CD4-positive, alpha-beta T cell treated with Interferon alpha-2 for 1 hour (primary cell): ENCODE data around the gene NLGN4X.

Experiments
- DNase-seq, 2 donors: peaks; one replicate each; pipeline ENCODE4 v3.0.0-alpha.2; 2020 to 2022

Gene NLGN4X

GRCh38 chrX:6149060-6149872, 79.4 kb downstream of the NLGN4X start:
- no peak for DNase-seq

GRCh38 chrX:6134255-6134654, 94.4 kb downstream of the NLGN4X start:
- no peak for DNase-seq

- DNase-seq, result no peak
These were observed 95.7 kb downstream of the NLGN4X start for GRCh38 chrX:6132970-6133369.

GRCh38 chrX:6131287-6131686, 97.4 kb downstream of the NLGN4X start:
- DNase-seq, result no peak

GRCh38 chrX:6129195-6129594, 99.5 kb downstream of the NLGN4X start:
- no peak for DNase-seq

GRCh38 chrX:6120329-6120728, 108.3 kb downstream of the NLGN4X start:
- DNase-seq, result no peak

- no peak for DNase-seq
These were observed 133.2 kb downstream of the NLGN4X start for GRCh38 chrX:6095469-6095868.

- no peak for DNase-seq
These were observed 154.1 kb downstream of the NLGN4X start for GRCh38 chrX:6074532-6074931.

- no peak for DNase-seq
These were observed 156.9 kb downstream of the NLGN4X start for GRCh38 chrX:6071731-6072130.

GRCh38 chrX:6067600-6067999, 161.1 kb downstream of the NLGN4X start:
- no peak for DNase-seq

- DNase-seq, result no peak
These were observed 175.5 kb downstream of the NLGN4X start for GRCh38 chrX:6053141-6053540.

- DNase-seq, result no peak
These were observed 176.4 kb downstream of the NLGN4X start for GRCh38 chrX:6052111-6052745.

- DNase-seq, result no peak
These were observed 179.5 kb downstream of the NLGN4X start for GRCh38 chrX:6049132-6049531.

GRCh38 chrX:6041630-6042029, 187.0 kb downstream of the NLGN4X start:
- no peak for DNase-seq

- DNase-seq, result no peak
These were observed 199.7 kb downstream of the NLGN4X start for GRCh38 chrX:6029014-6029413.

- DNase-seq, result no peak
These were observed 201.7 kb downstream of the NLGN4X start for GRCh38 chrX:6026980-6027379.

- no peak for DNase-seq
These were observed 202.2 kb downstream of the NLGN4X start for GRCh38 chrX:6026429-6026828.

GRCh38 chrX:6024204-6024603, 204.5 kb downstream of the NLGN4X start:
- no peak for DNase-seq

- peak in 1 of 2 donors; percentile 6 for DNase-seq
These were observed 207.2 kb downstream of the NLGN4X start for GRCh38 chrX:6021316-6022091.

GRCh38 chrX:6019076-6019475, 209.6 kb downstream of the NLGN4X start:
- no peak for DNase-seq

GRCh38 chrX:6015423-6015822, 213.2 kb downstream of the NLGN4X start:
- no peak for DNase-seq

GRCh38 chrX:6012357-6012756, 216.3 kb downstream of the NLGN4X start:
- no peak for DNase-seq

GRCh38 chrX:6005856-6006255, 222.8 kb downstream of the NLGN4X start:
- no peak for DNase-seq

- no peak for DNase-seq
These were observed 224.1 kb downstream of the NLGN4X start for GRCh38 chrX:6004529-6004928.
